Testis (tissue), 2 donors: ENCODE data around the gene IFNG.

Experiments used
- CTCF ChIP-seq, 3 experiments: fragments of 450-650 bp in 2 of 3; fragments of 200-600 bp in 1 of 3; sonication (generic) in 1 of 3; IDR thresholded peaks; one replicate each; pipeline ENCODE4 v1.5.1; 2016 to 2019; ENCODE audit warnings: antibody characterized with exemption in 3 of 3, mild to moderate bottlenecking in 2 of 3, moderate library complexity in 1 of 3
- POLR2A ChIP-seq: fragments of 450-650 bp; IDR thresholded peaks from one replicate; pipeline ENCODE4 v1.6.1; 2017; ENCODE audit warnings: antibody characterized with exemption, mild to moderate bottlenecking, moderate library complexity

- no peak for TF ChIP-seq CTCF (IDR thresholded peaks at IDR 0.05)
- TF ChIP-seq POLR2A = no peak
These were observed 11.2 kb upstream of the IFNG start for GRCh38 chr12:68170726-68171125.
